ENCODE results near the gene ANKRD65. TPM values are rescaled to one million over a fixed set of nuclear protein-coding genes. Genes with fewer than 3 reads are reported as not detected.

The ANKRD65 gene
- total and polyA plus RNA-seq, 11 donors: 0.58 to 4.0 (median 1.3) TPM

DNA sequence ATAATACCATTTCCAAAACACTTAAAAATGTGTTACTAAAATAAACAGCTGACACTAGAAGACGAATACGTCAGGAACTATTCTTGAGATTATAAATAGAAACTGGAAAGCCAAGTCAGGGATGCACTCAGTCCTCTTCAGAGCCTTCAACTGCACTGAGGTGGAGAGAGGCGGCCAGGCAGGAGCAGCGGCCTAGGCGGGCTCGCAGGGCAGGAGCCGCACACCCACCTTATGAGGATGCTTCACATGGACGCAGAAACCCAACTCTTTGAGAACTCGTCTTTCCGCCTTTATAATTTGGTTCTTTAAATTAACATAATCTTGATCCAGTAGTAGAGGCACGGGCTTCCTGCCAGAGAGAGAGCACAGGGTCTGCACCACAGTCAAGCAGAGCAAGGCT is 25.9 kb downstream of the ANKRD65 start:
- H3K4me1 ChIP-seq: peaks cover under 1 to 46% (median 28%) of the 10 kb centered on the region in 12 donors
- DNase-seq (no peak), ATAC-seq (no peak)
- peak overlapping the region in 8 of 12 donors; percentile 34 to 72 (median 60) for H3K27ac ChIP-seq
- peaks cover 0 to 81% (median 78%) of the 10 kb centered on the region in 9 donors for H3K36me3 ChIP-seq
- H3K4me3 ChIP-seq: no peak overlapping the region
- intact Hi-C loops (cut with DNase I): no loop called here
- TF ChIP-seq POLR2A (IDR thresholded peaks at IDR 0.05): no peak
- TF ChIP-seq, protein P1, sequence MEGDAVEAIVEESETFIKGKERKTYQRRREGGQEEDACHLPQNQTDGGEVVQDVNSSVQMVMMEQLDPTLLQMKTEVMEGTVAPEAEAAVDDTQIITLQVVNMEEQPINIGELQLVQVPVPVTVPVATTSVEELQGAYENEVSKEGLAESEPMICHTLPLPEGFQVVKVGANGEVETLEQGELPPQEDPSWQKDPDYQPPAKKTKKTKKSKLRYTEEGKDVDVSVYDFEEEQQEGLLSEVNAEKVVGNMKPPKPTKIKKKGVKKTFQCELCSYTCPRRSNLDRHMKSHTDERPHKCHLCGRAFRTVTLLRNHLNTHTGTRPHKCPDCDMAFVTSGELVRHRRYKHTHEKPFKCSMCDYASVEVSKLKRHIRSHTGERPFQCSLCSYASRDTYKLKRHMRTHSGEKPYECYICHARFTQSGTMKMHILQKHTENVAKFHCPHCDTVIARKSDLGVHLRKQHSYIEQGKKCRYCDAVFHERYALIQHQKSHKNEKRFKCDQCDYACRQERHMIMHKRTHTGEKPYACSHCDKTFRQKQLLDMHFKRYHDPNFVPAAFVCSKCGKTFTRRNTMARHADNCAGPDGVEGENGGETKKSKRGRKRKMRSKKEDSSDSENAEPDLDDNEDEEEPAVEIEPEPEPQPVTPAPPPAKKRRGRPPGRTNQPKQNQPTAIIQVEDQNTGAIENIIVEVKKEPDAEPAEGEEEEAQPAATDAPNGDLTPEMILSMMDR (IDR thresholded peaks at IDR 0.05): no peak
- no peaks in the 10 kb centered on the region for H3K27me3 ChIP-seq
- no peaks in the 10 kb centered on the region for H3K9me3 ChIP-seq
- WGBS, 4 donors: 69 to 76% (median 72%) methylated on average over 11 of the region's 11 CpGs

DNA sequence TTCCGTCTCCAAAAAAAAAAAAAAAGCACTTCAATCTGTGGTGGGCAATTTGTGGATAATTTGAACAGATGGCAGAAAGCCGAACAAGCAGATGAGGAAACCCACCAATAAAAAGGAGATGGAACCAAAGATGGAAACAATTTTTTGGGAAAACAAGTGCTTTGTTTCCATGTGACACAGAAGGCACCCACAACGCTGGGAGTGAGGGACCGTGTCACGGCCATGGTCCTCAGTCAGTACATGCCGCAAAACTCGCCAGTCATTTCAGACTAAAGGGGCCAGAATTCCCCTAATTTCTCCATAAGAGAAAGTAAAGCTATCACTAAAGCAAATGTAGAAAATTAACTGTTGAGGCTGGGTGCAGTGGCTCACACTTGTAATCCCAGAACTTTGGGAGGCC is 27.0 kb downstream of the ANKRD65 start:
- 94 to 97% (median 96%) methylated on average over 7 of the region's 7 CpGs for WGBS, 4 donors

DNA sequence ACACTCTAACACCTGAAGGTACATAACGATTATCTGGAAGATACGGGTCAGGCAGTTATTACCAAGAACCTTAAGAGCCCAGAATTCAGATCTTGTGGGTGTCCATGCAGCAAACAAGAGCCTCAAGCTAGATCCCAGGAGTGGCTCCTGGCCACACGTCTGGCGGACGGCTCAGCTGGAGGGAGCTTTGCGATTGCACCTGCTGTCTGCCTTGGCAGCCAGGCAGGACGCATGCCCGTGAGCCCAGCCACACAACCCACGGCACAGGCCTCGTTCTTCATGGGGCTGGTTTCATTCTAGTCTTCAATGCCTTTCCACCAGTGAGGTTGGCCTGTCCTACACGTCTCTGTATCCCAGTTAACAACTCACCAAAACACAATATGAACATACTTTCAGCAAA is 27.6 kb downstream of the ANKRD65 start:
- 88 to 98% (median 92%) methylated on average over 7 to 11 of the region's 11 CpGs for WGBS, 4 donors
- H3K36me3 ChIP-seq: peaks cover 2 to 98% (median 95%) of the 10 kb centered on the region in 9 donors
- H3K4me1 ChIP-seq: peaks cover 0 to 40% (median 24%) of the 10 kb centered on the region in 12 donors
- H3K27ac ChIP-seq: no peak overlapping the region
- ATAC-seq: no peak
- H3K4me3 ChIP-seq: no peak overlapping the region
- H3K9me3 ChIP-seq: no peaks in the 10 kb centered on the region
- no peak for DNase-seq
- no peaks in the 10 kb centered on the region for H3K27me3 ChIP-seq
- intact Hi-C loops (cut with DNase I): no loop called here
- TF ChIP-seq POLR2A (IDR thresholded peaks at IDR 0.05): no peak
- TF ChIP-seq, protein P1 (IDR thresholded peaks at IDR 0.05): no peak

More for the DNA sequence above, 27.0 kb downstream of the ANKRD65 start:
- H3K9me3 ChIP-seq: no peaks in the 10 kb centered on the region
- no peak for TF ChIP-seq POLR2A (IDR thresholded peaks at IDR 0.05)
- TF ChIP-seq, protein P1 (IDR thresholded peaks at IDR 0.05): no peak
- H3K4me3 ChIP-seq: no peak overlapping the region
- peaks cover 0 to 41% (median 24%) of the 10 kb centered on the region in 12 donors for H3K4me1 ChIP-seq
- H3K27ac ChIP-seq: peak overlapping the region in 4 of 12 donors; percentile 34 to 72 (median 62)
- intact Hi-C loops (cut with DNase I): no loop called here
- ATAC-seq (no peak), DNase-seq (no peak)
- H3K36me3 ChIP-seq: peaks cover 2 to 92% (median 88%) of the 10 kb centered on the region in 9 donors
- H3K27me3 ChIP-seq: no peaks in the 10 kb centered on the region

DNA sequence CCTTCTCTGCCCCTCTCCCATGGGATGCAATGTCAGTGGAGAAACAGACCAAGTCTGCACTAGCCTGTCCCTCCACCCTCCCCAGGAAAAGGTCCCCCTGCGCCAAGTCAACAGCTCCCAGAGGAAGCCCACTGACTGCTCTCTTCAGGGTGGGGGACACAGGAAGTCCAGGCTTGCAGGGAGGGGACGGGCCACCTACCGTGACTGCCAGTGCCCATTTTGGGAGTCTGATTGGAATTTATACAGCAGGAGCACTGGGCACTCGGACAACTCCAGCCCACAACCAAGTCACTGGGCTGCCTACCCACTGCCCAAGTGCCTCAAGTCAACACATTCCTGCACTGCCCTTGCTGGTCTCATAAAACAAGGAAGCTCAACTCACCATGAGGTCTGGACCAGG is 28.1 kb downstream of the ANKRD65 start:
- intact Hi-C loops (cut with DNase I): no loop called here
- 72 to 85% (median 83%) methylated on average over 4 of the region's 4 CpGs for WGBS, 4 donors
- Histone ChIP-seq H3K27me3 (no peaks in the 10 kb centered on the region), H3K4me1 (peaks cover 0 to 36% (median 19%) of the 10 kb centered on the region in 12 donors), H3K36me3 (peaks cover 2 to 100% (median 98%) of the 10 kb centered on the region in 9 donors), H3K4me3 (no peak overlapping the region), H3K9me3 (no peaks in the 10 kb centered on the region), H3K27ac (no peak overlapping the region)
- DNase-seq: no peak
- ATAC-seq: no peak
- TF ChIP-seq POLR2A (IDR thresholded peaks at IDR 0.05): no peak
- TF ChIP-seq, protein P1 (IDR thresholded peaks at IDR 0.05): no peak
